HepG2 (cell line): Measurements from ENCODE around the gene MYCBPAP. TPM values are rescaled to one million over a fixed set of nuclear protein-coding genes. Genes with fewer than 3 reads are reported as not detected.

ENCODE experiments used
- ATF7-NPFF ChIP-seq: sonication (generic); formaldehyde crosslinking; IDR thresholded peaks from 2 replicates; pipeline ENCODE4 v1.8.1; 2023; ENCODE audit warnings: mild to moderate bottlenecking, low read depth, missing genetic modification reagents, moderate library complexity
- CEBPG ChIP-seq: IDR thresholded peaks from 2 replicates; pipeline ENCODE4 v1.6.1; 2016
- DR1 ChIP-seq: sonication (generic); formaldehyde crosslinking; IDR thresholded peaks from 2 replicates; pipeline ENCODE4 v1.8.0; 2021; ENCODE audit warnings: mild to moderate bottlenecking, missing genetic modification reagents, inconsistent platforms
- GLMP ChIP-seq: sonication (generic); formaldehyde crosslinking; IDR thresholded peaks from 2 replicates; pipeline ENCODE4 v1.9.0; 2021; ENCODE audit warnings: missing genetic modification reagents, mild to moderate bottlenecking, borderline replicate concordance
- HOXA5 ChIP-seq: sonication (generic); formaldehyde crosslinking; IDR thresholded peaks from 2 replicates; pipeline ENCODE4 v1.4.0; 2020; ENCODE audit warnings: missing genetic modification reagents
- JUND ChIP-seq: sonication (generic); formaldehyde crosslinking; IDR thresholded peaks from 2 replicates; pipeline ENCODE4 v1.8.0; 2022; ENCODE audit warnings: mild to moderate bottlenecking, missing genetic modification reagents
- PAF1 ChIP-seq: IDR thresholded peaks from 2 replicates; pipeline ENCODE4 v1.6.1; 2016; ENCODE audit warnings: missing genetic modification reagents, missing compliant biosample characterization
- POLR2AphosphoS5 ChIP-seq: IDR thresholded peaks from 2 replicates; pipeline ENCODE4 v1.6.1; 2012; ENCODE audit warnings: low read depth, low read length
- RFXANK ChIP-seq: IDR thresholded peaks from 2 replicates; pipeline ENCODE4 v1.6.1; 2016
- SALL2 ChIP-seq: sonication (generic); formaldehyde crosslinking; IDR thresholded peaks from 2 replicates; pipeline ENCODE4 v1.8.1; 2023; ENCODE audit warnings: mild to moderate bottlenecking, missing genetic modification reagents, inconsistent platforms
- SP2 ChIP-seq: sonication (generic); formaldehyde crosslinking; IDR thresholded peaks from 2 replicates; pipeline ENCODE4 v1.5.1; 2020; ENCODE audit warnings: mild to moderate bottlenecking, missing genetic modification reagents
- SYNCRIP ChIP-seq: fragments of 200-400 bp; formaldehyde crosslinking; IDR thresholded peaks from 2 replicates; pipeline ENCODE4 v1.6.1; 2018; ENCODE audit warnings: mild to moderate bottlenecking, low read depth, low read length; ENCODE audit not compliant: insufficient read depth
- TAF15 ChIP-seq: fragments of 200-400 bp; formaldehyde crosslinking; IDR thresholded peaks from one replicate; pipeline ENCODE4 v1.6.1; 2018; ENCODE audit warnings: mild to moderate bottlenecking, low read depth, low read length; ENCODE audit not compliant: poor library complexity, severe bottlenecking
- ZNF101 ChIP-seq: sonication (generic); formaldehyde crosslinking; IDR thresholded peaks from 2 replicates; pipeline ENCODE4 v1.4.0; 2020; ENCODE audit warnings: mild to moderate bottlenecking, low read depth, missing genetic modification reagents, borderline replicate concordance
- ZNF234 ChIP-seq: sonication (generic); formaldehyde crosslinking; conservative IDR thresholded peaks from 2 replicates; pipeline ENCODE4 v1.5.1; 2020; ENCODE audit warnings: mild to moderate bottlenecking, missing genetic modification reagents
- ZNF343 ChIP-seq: sonication (generic); formaldehyde crosslinking; IDR thresholded peaks from 2 replicates; pipeline ENCODE4 v1.4.0; 2020; ENCODE audit warnings: mild to moderate bottlenecking, missing genetic modification reagents
- ZNF350 ChIP-seq: sonication (generic); formaldehyde crosslinking; IDR thresholded peaks from 2 replicates; pipeline ENCODE4 v1.4.0; 2020; ENCODE audit warnings: mild to moderate bottlenecking, low read depth, missing genetic modification reagents, borderline replicate concordance
- ZNF484 ChIP-seq: sonication (generic); formaldehyde crosslinking; IDR thresholded peaks from 2 replicates; pipeline ENCODE4 v1.5.1; 2020; ENCODE audit warnings: mild to moderate bottlenecking, low read depth, missing genetic modification reagents, borderline replicate concordance
- polyA plus RNA-seq, 8 experiments: library from polyadenylated mRNA; depleted of rRNA in 3 of 8; stranded (reverse) in 7 of 8; unstranded in 1 of 8; fragments of >200 nt; fragmentation: Illumina TruSeq in 4 of 8; extraction: Trizol in 4 of 8; gene quantifications; 2 replicates each; pipeline versions ENCODE4 v1.2.1 to v1.2.3, GENCODE V29; 2011 to 2016; ENCODE audit warnings: low read depth in 4 of 8, missing spikeins in 1 of 8, mixed read lengths in 1 of 8; ENCODE audit not compliant: insufficient read depth in 1 of 8
- total RNA-seq, 5 experiments: library from RNA; depleted of rRNA; stranded (reverse); fragments of >200 nt; fragmentation: Illumina TruSeq; extraction: Trizol; gene quantifications; 2 replicates each; pipeline ENCODE4 v1.2.3, GENCODE V29; 2016; ENCODE audit warnings: low read depth in 1 of 5
- TF ChIP-seq, protein P1 (sequence below): sonication (generic); formaldehyde crosslinking; IDR thresholded peaks from 2 replicates; pipeline ENCODE4 v1.4.0; 2020; ENCODE audit warnings: mild to moderate bottlenecking, missing genetic modification reagents, borderline replicate concordance
- TF ChIP-seq, protein P2 (sequence below): IDR thresholded peaks from 2 replicates; pipeline ENCODE4 v1.6.1; 2016; ENCODE audit warnings: missing compliant biosample characterization, missing genetic modification reagents, borderline replicate concordance
- TF ChIP-seq, protein P3 (sequence below): IDR thresholded peaks from 2 replicates; pipeline ENCODE4 v1.6.1; 2016; ENCODE audit warnings: low read depth, control low read depth

The MYCBPAP gene
- total and polyA plus RNA-seq, 2 of the 13 experiments (the other 11 are each of a cell fraction or from before 2014, with no cell fraction given) = 0.22 to 0.24 TPM

- no peak for TF ChIP-seq TAF15
- no peak for TF ChIP-seq ZNF234 (CRISPR knock-in tag)
- TF ChIP-seq HOXA5 (CRISPR knock-in tag) = no peak
- peak; percentile 38; the same call in 1 of the 2 replicates for TF ChIP-seq POLR2AphosphoS5
- no peak for TF ChIP-seq ZNF343 (CRISPR knock-in tag)
- no peak for TF ChIP-seq SALL2
- TF ChIP-seq PAF1 = no peak
- no peak for TF ChIP-seq DR1 (CRISPR knock-in tag)
- TF ChIP-seq RFXANK = no peak
- no peak for TF ChIP-seq CEBPG (CRISPR knock-in tag)
- no peak for TF ChIP-seq GLMP
- TF ChIP-seq, protein P1, sequence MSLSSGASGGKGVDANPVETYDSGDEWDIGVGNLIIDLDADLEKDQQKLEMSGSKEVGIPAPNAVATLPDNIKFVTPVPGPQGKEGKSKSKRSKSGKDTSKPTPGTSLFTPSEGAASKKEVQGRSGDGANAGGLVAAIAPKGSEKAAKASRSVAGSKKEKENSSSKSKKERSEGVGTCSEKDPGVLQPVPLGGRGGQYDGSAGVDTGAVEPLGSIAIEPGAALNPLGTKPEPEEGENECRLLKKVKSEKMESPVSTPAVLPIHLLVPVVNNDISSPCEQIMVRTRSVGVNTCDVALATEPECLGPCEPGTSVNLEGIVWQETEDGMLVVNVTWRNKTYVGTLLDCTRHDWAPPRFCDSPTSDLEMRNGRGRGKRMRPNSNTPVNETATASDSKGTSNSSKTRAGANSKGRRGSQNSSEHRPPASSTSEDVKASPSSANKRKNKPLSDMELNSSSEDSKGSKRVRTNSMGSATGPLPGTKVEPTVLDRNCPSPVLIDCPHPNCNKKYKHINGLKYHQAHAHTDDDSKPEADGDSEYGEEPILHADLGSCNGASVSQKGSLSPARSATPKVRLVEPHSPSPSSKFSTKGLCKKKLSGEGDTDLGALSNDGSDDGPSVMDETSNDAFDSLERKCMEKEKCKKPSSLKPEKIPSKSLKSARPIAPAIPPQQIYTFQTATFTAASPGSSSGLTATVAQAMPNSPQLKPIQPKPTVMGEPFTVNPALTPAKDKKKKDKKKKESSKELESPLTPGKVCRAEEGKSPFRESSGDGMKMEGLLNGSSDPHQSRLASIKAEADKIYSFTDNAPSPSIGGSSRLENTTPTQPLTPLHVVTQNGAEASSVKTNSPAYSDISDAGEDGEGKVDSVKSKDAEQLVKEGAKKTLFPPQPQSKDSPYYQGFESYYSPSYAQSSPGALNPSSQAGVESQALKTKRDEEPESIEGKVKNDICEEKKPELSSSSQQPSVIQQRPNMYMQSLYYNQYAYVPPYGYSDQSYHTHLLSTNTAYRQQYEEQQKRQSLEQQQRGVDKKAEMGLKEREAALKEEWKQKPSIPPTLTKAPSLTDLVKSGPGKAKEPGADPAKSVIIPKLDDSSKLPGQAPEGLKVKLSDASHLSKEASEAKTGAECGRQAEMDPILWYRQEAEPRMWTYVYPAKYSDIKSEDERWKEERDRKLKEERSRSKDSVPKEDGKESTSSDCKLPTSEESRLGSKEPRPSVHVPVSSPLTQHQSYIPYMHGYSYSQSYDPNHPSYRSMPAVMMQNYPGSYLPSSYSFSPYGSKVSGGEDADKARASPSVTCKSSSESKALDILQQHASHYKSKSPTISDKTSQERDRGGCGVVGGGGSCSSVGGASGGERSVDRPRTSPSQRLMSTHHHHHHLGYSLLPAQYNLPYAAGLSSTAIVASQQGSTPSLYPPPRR (CRISPR knock-in tag) = no peak
- TF ChIP-seq ZNF101 = no peak
- TF ChIP-seq, protein P2, sequence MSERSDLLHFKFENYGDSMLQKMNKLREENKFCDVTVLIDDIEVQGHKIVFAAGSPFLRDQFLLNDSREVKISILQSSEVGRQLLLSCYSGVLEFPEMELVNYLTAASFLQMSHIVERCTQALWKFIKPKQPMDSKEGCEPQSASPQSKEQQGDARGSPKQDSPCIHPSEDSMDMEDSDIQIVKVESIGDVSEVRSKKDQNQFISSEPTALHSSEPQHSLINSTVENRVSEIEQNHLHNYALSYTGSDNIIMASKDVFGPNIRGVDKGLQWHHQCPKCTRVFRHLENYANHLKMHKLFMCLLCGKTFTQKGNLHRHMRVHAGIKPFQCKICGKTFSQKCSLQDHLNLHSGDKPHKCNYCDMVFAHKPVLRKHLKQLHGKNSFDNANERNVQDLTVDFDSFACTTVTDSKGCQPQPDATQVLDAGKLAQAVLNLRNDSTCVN (CRISPR knock-in tag) = no peak
- no peak for TF ChIP-seq SYNCRIP
- no peak for TF ChIP-seq JUND (CRISPR knock-in tag)
- TF ChIP-seq SP2 (CRISPR knock-in tag) = no peak
- no peak for TF ChIP-seq ZNF484 (CRISPR knock-in tag)
- no peak; the same call in 1 of the 2 replicates for TF ChIP-seq ATF7-NPFF (CRISPR knock-in tag)
- TF ChIP-seq ZNF350 (CRISPR knock-in tag) = peak; percentile 78; the same call in 1 of the 2 replicates
- TF ChIP-seq, protein P3, sequence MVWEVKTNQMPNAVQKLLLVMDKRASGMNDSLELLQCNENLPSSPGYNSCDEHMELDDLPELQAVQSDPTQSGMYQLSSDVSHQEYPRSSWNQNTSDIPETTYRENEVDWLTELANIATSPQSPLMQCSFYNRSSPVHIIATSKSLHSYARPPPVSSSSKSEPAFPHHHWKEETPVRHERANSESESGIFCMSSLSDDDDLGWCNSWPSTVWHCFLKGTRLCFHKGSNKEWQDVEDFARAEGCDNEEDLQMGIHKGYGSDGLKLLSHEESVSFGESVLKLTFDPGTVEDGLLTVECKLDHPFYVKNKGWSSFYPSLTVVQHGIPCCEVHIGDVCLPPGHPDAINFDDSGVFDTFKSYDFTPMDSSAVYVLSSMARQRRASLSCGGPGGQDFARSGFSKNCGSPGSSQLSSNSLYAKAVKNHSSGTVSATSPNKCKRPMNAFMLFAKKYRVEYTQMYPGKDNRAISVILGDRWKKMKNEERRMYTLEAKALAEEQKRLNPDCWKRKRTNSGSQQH (CRISPR knock-in tag) = peak; percentile 19; the same call in 1 of the 2 replicates
These were observed 30.5 kb downstream of the MYCBPAP start (continued) for GRCh38 chr17:50538549-50539410.
